ENCODE data around the gene COX6B2.
"Not testable (repeated sequence)": the region's sequence is repeated elsewhere in the genome, so short reads cannot be mapped to it uniquely, and the experiment has no call there.

The COX6B2 gene

GRCh38 chr19:55344444-55344843, 10.1 kb downstream of the COX6B2 start:
- no peak for DNase-seq
- Mint-ChIP-seq H3K4me3 (no peak overlapping the region), H3K27ac (no peak overlapping the region), H3K36me3 (ENCODE audit: low read depth) (peaks cover 41% of the 10 kb centered on the region), H3K4me1 (ENCODE audit: low read depth) (peaks cover 9% of the 10 kb centered on the region), H3K27me3 (no peaks in the 10 kb centered on the region), H3K9me3 (no peaks in the 10 kb centered on the region)

- H3K4me3 Mint-ChIP-seq, result peak overlapping the region; percentile 73
- H3K27me3 Mint-ChIP-seq, result no peaks in the 10 kb centered on the region
- peaks cover 17% of the 10 kb centered on the region for H3K4me1 Mint-ChIP-seq (ENCODE audit: low read depth)
- no peak for DNase-seq
- H3K9me3 Mint-ChIP-seq, result no peaks in the 10 kb centered on the region
- peaks cover 37% of the 10 kb centered on the region for H3K36me3 Mint-ChIP-seq (ENCODE audit: low read depth)
- peak overlapping the region; percentile 57 for H3K27ac Mint-ChIP-seq
These were observed 12.7 kb downstream of the COX6B2 start for GRCh38 chr19:55341595-55342531.

- DNase-seq, result peak; percentile 73
- H3K27ac Mint-ChIP-seq, result peak overlapping the region; percentile 57
- peaks cover 2% of the 10 kb centered on the region for H3K27me3 Mint-ChIP-seq
- H3K4me1 Mint-ChIP-seq (ENCODE audit: low read depth), result peaks cover 17% of the 10 kb centered on the region
- H3K9me3 Mint-ChIP-seq, result no peaks in the 10 kb centered on the region
- H3K36me3 Mint-ChIP-seq (ENCODE audit: low read depth), result peaks cover 37% of the 10 kb centered on the region
- peak overlapping the region; percentile 84 for H3K4me3 Mint-ChIP-seq
These were observed 13.3 kb downstream of the COX6B2 start for GRCh38 chr19:55341171-55341588.

GRCh38 chr19:55340784-55341147, 13.8 kb downstream of the COX6B2 start:
- Mint-ChIP-seq H3K27ac (peak overlapping the region; percentile 80), H3K9me3 (no peaks in the 10 kb centered on the region), H3K36me3 (ENCODE audit: low read depth) (peaks cover 36% of the 10 kb centered on the region), H3K4me1 (ENCODE audit: low read depth) (peaks cover 17% of the 10 kb centered on the region), H3K27me3 (peaks cover 2% of the 10 kb centered on the region), H3K4me3 (peak overlapping the region; percentile 84)
- DNase-seq, result no peak

GRCh38 chr19:55339889-55340783, 14.4 kb downstream of the COX6B2 start:
- peak; percentile 36 for DNase-seq
- Mint-ChIP-seq H3K36me3 (ENCODE audit: low read depth) (peaks cover 30% of the 10 kb centered on the region), H3K4me1 (ENCODE audit: low read depth) (peaks cover 17% of the 10 kb centered on the region), H3K27me3 (peaks cover 2% of the 10 kb centered on the region), H3K9me3 (no peaks in the 10 kb centered on the region), H3K27ac (peak overlapping the region; percentile 95), H3K4me3 (peak overlapping the region; percentile 84)

DNA sequence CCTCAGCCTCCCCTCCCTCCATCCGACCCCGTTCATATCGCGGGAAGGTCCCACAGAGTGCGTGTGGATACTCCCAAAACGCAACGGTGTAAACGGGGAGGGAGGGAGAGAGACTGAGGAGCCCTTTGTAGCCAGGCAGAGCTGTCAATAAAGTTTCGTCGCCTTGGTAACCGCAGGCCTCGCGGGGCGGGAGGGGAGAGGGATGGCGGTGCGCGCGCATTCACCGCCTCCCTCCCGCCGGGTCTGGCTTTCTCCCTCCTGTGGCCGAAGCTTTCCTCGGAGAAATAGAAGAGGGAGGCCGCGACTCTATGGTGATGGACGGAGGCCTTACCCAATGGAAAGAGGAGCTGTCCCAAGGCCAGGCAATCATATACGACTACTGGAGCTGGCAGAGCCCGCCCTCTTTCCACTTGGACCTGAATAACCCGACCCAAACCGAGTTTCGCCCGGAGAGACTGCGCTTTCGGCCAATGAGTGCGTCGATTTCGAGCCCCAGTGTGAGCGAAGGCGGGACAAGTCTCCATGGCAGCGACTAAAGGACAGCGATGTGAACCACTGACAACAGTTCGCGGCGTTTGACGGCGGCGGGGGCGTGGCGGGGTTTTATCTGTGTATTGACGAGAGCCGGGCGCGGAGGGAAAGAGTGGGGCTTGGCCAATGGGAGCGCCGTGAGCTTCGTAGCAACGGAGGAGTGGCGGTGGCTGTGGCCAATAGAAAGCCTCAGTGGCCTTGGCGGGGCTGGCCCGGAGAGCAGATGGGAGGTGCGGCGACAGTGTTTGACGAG, 15.2 kb downstream of the COX6B2 start, which contains the start of gene KMT5C:
Gene KMT5C (plus strand): TSS at position 772 of the 784 bp plus-strand sequence. CDS start 2,061 bp downstream, outside the sequence.
- Mint-ChIP-seq H3K4me3 (peak within 1 kb of the TSS; percentile 84), H3K9me3 (no peaks in the 10 kb centered on the region), H3K27me3 (peaks cover 4% of the 10 kb centered on the region), H3K36me3 (ENCODE audit: low read depth) (peaks cover 24% of the 10 kb centered on the region), H3K4me1 (ENCODE audit: low read depth) (peaks cover 17% of the 10 kb centered on the region), H3K27ac (peak within 1 kb of the TSS; percentile 95)
- DNase-seq, result peak; percentile 100

GRCh38 chr19:55336101-55336500, 18.4 kb downstream of the COX6B2 start:
- H3K9me3 Mint-ChIP-seq, result no peaks in the 10 kb centered on the region
- H3K4me3 Mint-ChIP-seq, result no peak overlapping the region
- H3K36me3 Mint-ChIP-seq (ENCODE audit: low read depth), result no peaks in the 10 kb centered on the region
- H3K27me3 Mint-ChIP-seq, result peaks cover 15% of the 10 kb centered on the region
- peaks cover 12% of the 10 kb centered on the region for H3K4me1 Mint-ChIP-seq (ENCODE audit: low read depth)
- no peak overlapping the region for H3K27ac Mint-ChIP-seq
- no peak for DNase-seq

GRCh38 chr19:55333870-55334269, 20.6 kb downstream of the COX6B2 start:
- peaks cover 17% of the 10 kb centered on the region for H3K27me3 Mint-ChIP-seq
- H3K9me3 Mint-ChIP-seq, result no peaks in the 10 kb centered on the region
- H3K36me3 Mint-ChIP-seq (ENCODE audit: low read depth), result no peaks in the 10 kb centered on the region
- H3K27ac Mint-ChIP-seq, result no peak overlapping the region
- DNase-seq, result no peak
- peaks cover 5% of the 10 kb centered on the region for H3K4me1 Mint-ChIP-seq (ENCODE audit: low read depth)
- no peak overlapping the region for H3K4me3 Mint-ChIP-seq

DNA sequence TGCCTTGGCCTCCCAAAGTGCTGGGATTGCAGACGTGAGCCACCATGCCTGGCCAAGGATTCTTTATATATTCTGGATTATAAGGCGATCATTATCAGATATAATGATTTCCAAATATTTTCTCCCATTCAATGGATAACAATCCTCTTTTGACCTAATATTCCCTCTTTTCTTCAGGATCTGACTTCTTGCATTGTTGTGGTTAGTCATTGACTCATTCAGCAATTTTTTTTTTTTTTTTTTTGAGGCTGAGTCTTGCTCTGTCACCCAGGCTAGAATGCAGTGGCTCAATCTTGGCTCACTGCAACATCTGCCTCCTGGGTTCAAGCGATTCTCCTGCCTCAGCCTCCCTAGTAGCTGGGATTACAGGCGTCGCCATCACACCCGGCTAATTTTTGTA, 24.7 kb downstream of the COX6B2 start:
- not testable (repeated sequence) for DNase-seq; H3K4me1 Mint-ChIP-seq (ENCODE audit: low read depth); H3K4me3 Mint-ChIP-seq; H3K27ac Mint-ChIP-seq; H3K36me3 Mint-ChIP-seq (ENCODE audit: low read depth); H3K9me3 Mint-ChIP-seq
- peaks cover 16% of the 10 kb centered on the region for H3K27me3 Mint-ChIP-seq

GRCh38 chr19:55328774-55329318, 25.7 kb downstream of the COX6B2 start:
- not testable (repeated sequence) for H3K27ac Mint-ChIP-seq; H3K36me3 Mint-ChIP-seq (ENCODE audit: low read depth); H3K4me3 Mint-ChIP-seq; DNase-seq; H3K9me3 Mint-ChIP-seq; H3K4me1 Mint-ChIP-seq (ENCODE audit: low read depth)
- H3K27me3 Mint-ChIP-seq, result peaks cover 10% of the 10 kb centered on the region

DNA sequence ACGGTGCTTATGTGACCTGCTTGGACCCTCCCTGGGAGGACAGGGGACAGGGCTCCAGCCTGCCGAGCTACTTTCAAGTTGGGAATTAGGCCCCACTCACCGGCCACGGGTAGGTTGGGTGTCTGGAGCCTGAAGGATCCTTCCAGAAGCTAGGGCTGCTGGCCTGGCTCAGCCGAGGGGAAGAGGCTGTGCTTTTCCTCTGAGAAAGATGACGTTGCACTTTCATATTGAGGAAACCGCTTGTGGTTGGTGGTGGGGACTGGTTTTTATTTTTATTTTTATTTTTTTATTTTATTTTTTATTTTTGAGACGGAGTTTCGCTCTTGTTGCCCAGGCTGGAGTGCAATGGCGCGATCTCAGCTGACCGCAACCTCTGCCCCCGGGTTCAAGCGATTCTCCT, 29.3 kb downstream of the COX6B2 start, which contains the start of gene TMEM150B:
Gene TMEM150B (minus strand): TSS at position 170 of the 400 bp plus-strand sequence. CDS start 4,305 bp downstream, outside the sequence.
- Mint-ChIP-seq H3K36me3 (ENCODE audit: low read depth) (no peaks in the 10 kb centered on the region), H3K4me1 (ENCODE audit: low read depth) (no peaks in the 10 kb centered on the region), H3K27me3 (peaks cover 3% of the 10 kb centered on the region), H3K9me3 (no peaks in the 10 kb centered on the region), H3K27ac (no peak within 1 kb of the TSS), H3K4me3 (no peak within 1 kb of the TSS)
- no peak for DNase-seq

GRCh38 chr19:55324662-55325061, 29.9 kb downstream of the COX6B2 start:
- H3K4me3 Mint-ChIP-seq, result no peak overlapping the region
- H3K27me3 Mint-ChIP-seq, result peaks cover 3% of the 10 kb centered on the region
- no peaks in the 10 kb centered on the region for H3K36me3 Mint-ChIP-seq (ENCODE audit: low read depth)
- DNase-seq, result no peak
- no peak overlapping the region for H3K27ac Mint-ChIP-seq
- H3K9me3 Mint-ChIP-seq, result no peaks in the 10 kb centered on the region
- no peaks in the 10 kb centered on the region for H3K4me1 Mint-ChIP-seq (ENCODE audit: low read depth)

DNA sequence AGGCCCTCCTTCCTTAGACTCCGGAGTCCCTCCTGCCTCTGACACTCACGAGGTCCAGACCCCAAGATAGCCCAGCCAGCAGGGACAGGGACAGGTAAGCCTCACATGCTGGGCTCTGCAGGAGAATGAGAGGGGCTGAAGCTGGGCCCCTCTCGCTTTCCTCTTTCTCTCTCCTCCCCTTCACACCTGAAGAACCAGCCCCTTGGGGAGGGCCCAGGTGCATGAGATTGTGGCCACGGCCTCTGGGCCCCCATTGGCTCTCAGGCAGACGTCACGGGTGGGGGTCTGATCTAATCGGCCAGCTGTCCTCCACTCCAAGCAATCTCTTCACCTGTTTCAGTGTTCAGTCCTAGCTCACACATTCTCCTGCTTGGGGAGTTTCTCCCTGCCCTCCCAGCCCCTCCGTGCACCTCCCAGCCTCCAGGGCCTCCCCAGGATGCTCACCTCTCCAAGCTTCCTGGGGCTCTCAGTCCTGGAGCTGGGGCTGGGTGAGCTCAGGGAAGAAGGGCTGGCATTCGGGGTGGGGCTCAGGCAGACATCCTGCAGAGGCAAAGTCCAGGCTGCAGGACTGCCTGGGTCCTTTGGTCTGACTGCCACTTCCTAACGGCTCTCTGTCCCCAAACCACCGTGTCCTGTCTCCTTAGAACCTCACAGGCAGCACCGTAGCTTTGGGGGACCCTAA, 32.2 kb downstream of the COX6B2 start:
- H3K9me3 Mint-ChIP-seq, result no peaks in the 10 kb centered on the region
- no peak overlapping the region for H3K27ac Mint-ChIP-seq
- DNase-seq, result no peak
- no peaks in the 10 kb centered on the region for H3K36me3 Mint-ChIP-seq (ENCODE audit: low read depth)
- no peaks in the 10 kb centered on the region for H3K4me1 Mint-ChIP-seq (ENCODE audit: low read depth)
- H3K27me3 Mint-ChIP-seq, result no peaks in the 10 kb centered on the region
- H3K4me3 Mint-ChIP-seq, result no peak overlapping the region

All from activated T-cell treated with anti-CD3 and anti-CD28 coated beads, Interleukin-2, amount 50 U/mL, for 24 hours (primary cell).